Measurements from ENCODE around the gene PXT1.
A peak's percentile ranks its signal among the peaks of the same experiment; 100 is the strongest.

The PXT1 gene

GRCh38 chr6:36387440-36388303 lies 55.0 kb downstream of the PXT1 start, which contains the start of gene ETV7:
ETV7 (minus strand) TSS chr6:36387669; CDS start chr6:36387541, 128 bp downstream.
- no peak for DNase-seq (ENCODE audit: low read depth)

GRCh38 chr6:36386495-36387439 lies 55.9 kb downstream of the PXT1 start:
- DNase-seq (ENCODE audit: low read depth): peak; percentile 39

- no peak for DNase-seq (ENCODE audit: low read depth)
Measured at GRCh38 chr6:36384095-36384494, 58.6 kb downstream of the PXT1 start.

- no peak for DNase-seq (ENCODE audit: low read depth)
Measured at GRCh38 chr6:36383606-36384005, 59.0 kb downstream of the PXT1 start.

GRCh38 chr6:36382976-36383375 lies 59.7 kb downstream of the PXT1 start:
- DNase-seq (ENCODE audit: low read depth): no peak

- no peak for DNase-seq (ENCODE audit: low read depth)
Measured at GRCh38 chr6:36381502-36382389, 60.9 kb downstream of the PXT1 start.

- DNase-seq (ENCODE audit: low read depth): no peak
Measured at GRCh38 chr6:36380166-36380565, 62.5 kb downstream of the PXT1 start.

- no peak for DNase-seq (ENCODE audit: low read depth)
Measured at GRCh38 chr6:36378936-36379335, 63.7 kb downstream of the PXT1 start.

- DNase-seq (ENCODE audit: low read depth): no peak
Measured at GRCh38 chr6:36378243-36378920, 64.3 kb downstream of the PXT1 start.

- no peak for DNase-seq (ENCODE audit: low read depth)
Measured at GRCh38 chr6:36377594-36377993, 65.1 kb downstream of the PXT1 start.

- no peak for DNase-seq (ENCODE audit: low read depth)
Measured at GRCh38 chr6:36376742-36377141, 65.9 kb downstream of the PXT1 start.

- no peak for DNase-seq (ENCODE audit: low read depth)
Measured at GRCh38 chr6:36376183-36376582, 66.5 kb downstream of the PXT1 start.

- DNase-seq (ENCODE audit: low read depth): no peak
Measured at GRCh38 chr6:36375644-36376155, 67.0 kb downstream of the PXT1 start.

GRCh38 chr6:36374972-36375371 lies 67.7 kb downstream of the PXT1 start:
- no peak for DNase-seq (ENCODE audit: low read depth)

- no peak for DNase-seq (ENCODE audit: low read depth)
Measured at GRCh38 chr6:36374194-36374593, 68.5 kb downstream of the PXT1 start.

GRCh38 chr6:36373368-36374019 lies 69.2 kb downstream of the PXT1 start:
- no peak for DNase-seq (ENCODE audit: low read depth)

- DNase-seq (ENCODE audit: low read depth): no peak
Measured at GRCh38 chr6:36372088-36372487, 70.6 kb downstream of the PXT1 start.

GRCh38 chr6:36371211-36371610 lies 71.4 kb downstream of the PXT1 start:
- DNase-seq (ENCODE audit: low read depth): no peak

- DNase-seq (ENCODE audit: low read depth): no peak
Measured at GRCh38 chr6:36370638-36371037, 72.0 kb downstream of the PXT1 start.
